Astrocyte (in vitro differentiated cells and primary cell): ENCODE results near the gene HMCN1. TPM values are rescaled to one million over a fixed set of nuclear protein-coding genes. Genes with fewer than 3 reads are reported as not detected.

Source experiments
- DNase-seq: peaks from one replicate; pipeline ENCODE4 v3.0.0-alpha.2; 2010; ENCODE audit warnings: low read depth
- FAIRE-seq: peaks from 2 replicates; lab custom pipeline; 2011; peaks lifted over from hg19 to GRCh38; lab: Jason Lieb, UNC
- H2AFZ ChIP-seq: 2 replicates; pipeline ENCODE4 v1.6.0; 2012; ENCODE audit warnings: low read depth, low read length, inconsistent platforms
- H3K27ac ChIP-seq: 2 replicates; pipeline ENCODE4 v1.5.1; 2011; ENCODE audit warnings: low read depth, low read length, inconsistent platforms
- H3K27me3 ChIP-seq: 2 replicates; pipeline ENCODE4 v1.6.0; 2011; ENCODE audit warnings: low read length, inconsistent platforms; ENCODE audit not compliant: insufficient read depth
- H3K36me3 ChIP-seq: 2 replicates; pipeline ENCODE4 v1.5.1; 2011; ENCODE audit warnings: low read length, inconsistent platforms; ENCODE audit not compliant: insufficient read depth
- H3K4me1 ChIP-seq: 2 replicates; pipeline ENCODE4 v1.5.1; 2011; ENCODE audit warnings: low read length, inconsistent platforms; ENCODE audit not compliant: insufficient read depth
- H3K4me2 ChIP-seq: 2 replicates; pipeline ENCODE4 v1.6.0; 2012; ENCODE audit warnings: low read length, inconsistent platforms
- H3K4me3 ChIP-seq: 2 replicates; pipeline ENCODE4 v1.5.1; 2011; ENCODE audit warnings: low read depth, mild to moderate bottlenecking, low read length, inconsistent platforms; ENCODE audit not compliant: insufficient read depth
- H3K79me2 ChIP-seq: 2 replicates; pipeline ENCODE4 v1.6.0; 2012; ENCODE audit warnings: mild to moderate bottlenecking, low read length, inconsistent platforms; ENCODE audit not compliant: insufficient read depth
- H3K9ac ChIP-seq: 2 replicates; pipeline ENCODE4 v1.6.0; 2012; ENCODE audit warnings: mild to moderate bottlenecking, low read length, inconsistent platforms
- H3K9me3 ChIP-seq: 2 replicates; pipeline ENCODE4 v1.5.1; 2012; ENCODE audit warnings: low read depth, mild to moderate bottlenecking, low read length, inconsistent platforms; ENCODE audit not compliant: insufficient read depth
- H4K20me1 ChIP-seq: 2 replicates; pipeline ENCODE4 v1.6.0; 2012; ENCODE audit warnings: low read length, inconsistent platforms; ENCODE audit not compliant: insufficient read depth
- H3K27ac Mint-ChIP-seq: one replicate; pipeline ENCODE4 v1.8.0; 2021; ENCODE audit warnings: mild to moderate bottlenecking, mixed read lengths; ENCODE audit not compliant: unreplicated experiment
- H3K27me3 Mint-ChIP-seq: one replicate; pipeline ENCODE4 v1.8.0; 2021; ENCODE audit warnings: low read depth, mixed read lengths; ENCODE audit not compliant: unreplicated experiment
- H3K36me3 Mint-ChIP-seq: one replicate; pipeline ENCODE4 v1.8.0; 2021; ENCODE audit warnings: low read depth, mixed read lengths; ENCODE audit not compliant: unreplicated experiment
- H3K4me1 Mint-ChIP-seq: one replicate; pipeline ENCODE4 v1.8.0; 2021; ENCODE audit warnings: low read depth, mixed read lengths; ENCODE audit not compliant: unreplicated experiment
- H3K4me3 Mint-ChIP-seq: one replicate; pipeline ENCODE4 v1.8.0; 2021; ENCODE audit warnings: mild to moderate bottlenecking, moderate library complexity, mixed read lengths; ENCODE audit not compliant: unreplicated experiment
- H3K9me3 Mint-ChIP-seq: one replicate; pipeline ENCODE4 v1.8.0; 2021; ENCODE audit warnings: mild to moderate bottlenecking, mixed read lengths; ENCODE audit not compliant: unreplicated experiment
- EZH2 ChIP-seq: IDR thresholded peaks from 2 replicates; pipeline ENCODE4 v1.6.1; 2012; ENCODE audit warnings: mild to moderate bottlenecking, low read length, inconsistent platforms; ENCODE audit not compliant: insufficient read depth
- total RNA-seq: library from RNA; stranded (reverse); gene quantifications from 2 replicates; pipeline ENCODE4 v1.2.1, GENCODE V29; 2021
- TF ChIP-seq, protein P1 (sequence below): IDR thresholded peaks from 2 replicates; pipeline ENCODE4 v1.5.1; 2011; ENCODE audit warnings: low read depth, mild to moderate bottlenecking, inconsistent platforms, low read length, moderate library complexity; ENCODE audit not compliant: insufficient read depth

The HMCN1 gene
- total RNA-seq, 1 donor from 2014 or later: 19.7 TPM

DNA sequence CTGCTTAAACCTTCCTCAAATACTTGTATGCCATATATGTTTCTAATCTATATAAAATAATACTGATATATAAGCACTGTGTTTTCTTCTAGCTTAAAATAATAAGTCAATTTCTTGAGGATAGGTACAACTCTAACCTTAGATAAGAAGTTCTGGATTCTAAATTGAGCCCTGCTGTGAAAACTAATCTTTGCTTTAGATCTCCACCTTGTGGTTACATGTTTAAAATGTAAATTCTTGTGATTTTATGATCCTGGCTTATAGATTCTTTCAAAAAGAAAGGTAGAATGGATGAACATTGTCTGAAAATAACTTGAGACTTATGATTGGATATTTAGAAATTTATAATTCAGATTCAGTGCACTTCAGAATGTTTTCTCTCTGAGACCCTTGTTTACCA, 38.9 kb upstream of the HMCN1 start:
- TF ChIP-seq, protein P1, sequence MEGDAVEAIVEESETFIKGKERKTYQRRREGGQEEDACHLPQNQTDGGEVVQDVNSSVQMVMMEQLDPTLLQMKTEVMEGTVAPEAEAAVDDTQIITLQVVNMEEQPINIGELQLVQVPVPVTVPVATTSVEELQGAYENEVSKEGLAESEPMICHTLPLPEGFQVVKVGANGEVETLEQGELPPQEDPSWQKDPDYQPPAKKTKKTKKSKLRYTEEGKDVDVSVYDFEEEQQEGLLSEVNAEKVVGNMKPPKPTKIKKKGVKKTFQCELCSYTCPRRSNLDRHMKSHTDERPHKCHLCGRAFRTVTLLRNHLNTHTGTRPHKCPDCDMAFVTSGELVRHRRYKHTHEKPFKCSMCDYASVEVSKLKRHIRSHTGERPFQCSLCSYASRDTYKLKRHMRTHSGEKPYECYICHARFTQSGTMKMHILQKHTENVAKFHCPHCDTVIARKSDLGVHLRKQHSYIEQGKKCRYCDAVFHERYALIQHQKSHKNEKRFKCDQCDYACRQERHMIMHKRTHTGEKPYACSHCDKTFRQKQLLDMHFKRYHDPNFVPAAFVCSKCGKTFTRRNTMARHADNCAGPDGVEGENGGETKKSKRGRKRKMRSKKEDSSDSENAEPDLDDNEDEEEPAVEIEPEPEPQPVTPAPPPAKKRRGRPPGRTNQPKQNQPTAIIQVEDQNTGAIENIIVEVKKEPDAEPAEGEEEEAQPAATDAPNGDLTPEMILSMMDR: peak; percentile 15
- no peak for TF ChIP-seq EZH2
- Histone ChIP-seq H3K27ac (no peak overlapping the region), H3K36me3 (no peaks in the 10 kb centered on the region), H4K20me1 (no peaks in the 10 kb centered on the region), H3K79me2 (no peaks in the 10 kb centered on the region), H3K27me3 (no peaks in the 10 kb centered on the region), H3K4me3 (no peak overlapping the region), H3K9me3 (no peaks in the 10 kb centered on the region), H3K4me2 (no peak overlapping the region), H3K9ac (no peak overlapping the region), H2AFZ (no peak overlapping the region), H3K4me1 (no peaks in the 10 kb centered on the region)
- Mint-ChIP-seq H3K4me1 (peaks cover 2% of the 10 kb centered on the region), H3K27ac (no peak overlapping the region), H3K4me3 (no peak overlapping the region), H3K36me3 (no peaks in the 10 kb centered on the region), H3K9me3 (no peaks in the 10 kb centered on the region), H3K27me3 (peaks cover 3% of the 10 kb centered on the region)
- DNase-seq (no peak), FAIRE-seq (no peak)

DNA sequence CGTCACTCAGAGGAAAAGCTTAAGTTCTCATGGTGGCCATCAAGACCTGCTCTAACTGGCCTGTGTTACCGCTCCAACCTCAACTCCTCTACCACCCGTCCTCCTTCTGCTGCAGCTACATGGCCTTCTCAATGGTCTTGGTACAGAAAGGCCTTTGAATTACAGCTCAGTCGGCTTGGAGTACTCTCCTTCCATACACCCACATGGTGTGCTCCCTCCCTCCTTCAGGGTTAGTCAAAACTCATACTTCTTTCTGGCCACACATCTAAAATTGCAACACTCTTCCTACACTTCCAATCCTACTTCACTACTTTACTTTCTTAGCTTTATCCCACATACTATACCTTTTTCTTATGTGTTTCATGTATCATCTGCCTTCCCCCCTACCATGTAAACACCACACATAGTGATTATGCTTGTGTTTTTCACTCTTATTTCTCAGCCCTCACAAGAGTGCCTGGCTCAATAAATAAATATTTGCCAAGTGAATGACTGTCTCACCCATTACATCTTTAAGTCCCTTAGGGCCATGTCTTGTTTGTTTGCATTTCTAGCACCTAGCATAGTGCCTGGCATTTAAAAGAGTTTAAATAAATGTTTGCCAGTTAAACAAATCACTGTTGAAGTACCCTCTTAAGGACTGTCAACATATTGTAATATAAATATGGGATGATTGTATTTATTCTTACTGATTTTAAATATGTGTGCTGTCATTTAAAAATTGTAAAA, 37.6 kb upstream of the HMCN1 start:
- no peak overlapping the region for H2AFZ ChIP-seq
- no peak overlapping the region for H3K4me3 Mint-ChIP-seq

More for the DNA sequence above, 37.6 kb upstream of the HMCN1 start:
- Mint-ChIP-seq H3K27me3 (peaks cover 8% of the 10 kb centered on the region), H3K36me3 (no peaks in the 10 kb centered on the region), H3K4me1 (peaks cover 2% of the 10 kb centered on the region), H3K9me3 (no peaks in the 10 kb centered on the region), H3K27ac (no peak overlapping the region)
- H3K36me3 ChIP-seq: no peaks in the 10 kb centered on the region
- no peaks in the 10 kb centered on the region for H3K27me3 ChIP-seq
- no peaks in the 10 kb centered on the region for H3K9me3 ChIP-seq
- H3K79me2 ChIP-seq: no peaks in the 10 kb centered on the region
- H3K27ac ChIP-seq: no peak overlapping the region
- no peak overlapping the region for H3K4me2 ChIP-seq
- no peak overlapping the region for H3K9ac ChIP-seq
- TF ChIP-seq, protein P1: no peak
- no peak for TF ChIP-seq EZH2
- no peaks in the 10 kb centered on the region for H4K20me1 ChIP-seq
- no peaks in the 10 kb centered on the region for H3K4me1 ChIP-seq
- no peak overlapping the region for H3K4me3 ChIP-seq
- FAIRE-seq: no peak
- DNase-seq: no peak
